GM19351 (cell line): ENCODE measurements around the gene CHST15.

Source experiments
- ATAC-seq: cut with Tn5 transposase; IDR thresholded peaks from one replicate; pipeline ENCODE4 v1.9.1; 2021; ENCODE audit warnings: mild to moderate bottlenecking, moderate library complexity; ENCODE audit not compliant: unreplicated experiment

The CHST15 gene

GRCh38 chr10:124016804-124017375, 76.5 kb downstream of the CHST15 start:
- no peak for ATAC-seq

DNA sequence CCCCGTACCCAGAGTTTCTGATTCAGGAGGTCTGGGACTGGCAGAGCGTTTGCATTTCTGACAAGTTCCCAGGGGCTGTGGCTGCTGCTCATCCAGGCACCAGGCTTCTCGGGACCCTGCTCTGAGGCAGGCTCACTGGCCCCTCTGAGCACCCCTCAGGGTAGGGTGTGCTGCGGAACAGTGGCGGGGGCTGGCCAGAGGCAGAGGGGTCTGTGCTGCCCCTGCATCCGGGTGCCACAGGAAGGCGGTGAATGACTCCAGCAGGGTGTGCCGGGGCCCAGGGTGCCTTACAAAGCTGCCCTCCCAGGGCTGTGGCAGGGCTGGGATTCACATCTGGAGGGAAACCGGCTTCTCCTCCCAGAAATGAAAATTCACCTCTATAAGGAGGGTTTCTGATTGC, 77.4 kb downstream of the CHST15 start:
- ATAC-seq: no peak

- no peak for ATAC-seq
Observed at GRCh38 chr10:124014416-124015154, 78.8 kb downstream of the CHST15 start.

GRCh38 chr10:124013916-124014315, 79.5 kb downstream of the CHST15 start:
- ATAC-seq: no peak

GRCh38 chr10:124012991-124013390, 80.4 kb downstream of the CHST15 start:
- ATAC-seq: no peak

- no peak for ATAC-seq
Observed at GRCh38 chr10:124012583-124012982, 80.8 kb downstream of the CHST15 start.

- ATAC-seq: no peak
Observed at GRCh38 chr10:124012066-124012465, 81.3 kb downstream of the CHST15 start.

DNA sequence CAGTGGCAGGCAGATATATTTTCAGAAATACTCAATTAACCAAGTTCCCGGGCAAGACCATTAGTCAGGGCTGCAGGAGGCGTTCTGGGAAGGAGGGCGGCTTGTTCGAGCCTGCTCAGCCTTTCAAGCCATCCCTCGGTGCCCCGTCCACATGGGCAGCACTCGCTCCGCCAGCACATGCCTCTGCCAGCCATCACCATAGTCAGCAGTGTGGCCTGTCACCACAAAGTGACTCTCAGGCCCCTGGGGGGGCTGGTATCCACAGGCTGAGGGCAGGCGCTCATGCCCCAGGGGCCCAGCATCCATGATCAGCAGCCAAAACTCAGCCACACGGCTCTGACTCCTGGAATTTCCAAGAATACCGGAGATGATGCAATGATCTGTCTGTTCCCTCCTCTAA, 81.9 kb downstream of the CHST15 start:
- ATAC-seq: no peak

GRCh38 chr10:124010563-124011131, 82.8 kb downstream of the CHST15 start:
- no peak for ATAC-seq

- no peak for ATAC-seq
Observed at GRCh38 chr10:124010024-124010423, 83.4 kb downstream of the CHST15 start.

GRCh38 chr10:124009231-124010015, 84.0 kb downstream of the CHST15 start:
- ATAC-seq: no peak

- ATAC-seq: no peak
Observed at GRCh38 chr10:124008681-124009080, 84.7 kb downstream of the CHST15 start.

GRCh38 chr10:124008187-124008586, 85.2 kb downstream of the CHST15 start:
- ATAC-seq: no peak

DNA sequence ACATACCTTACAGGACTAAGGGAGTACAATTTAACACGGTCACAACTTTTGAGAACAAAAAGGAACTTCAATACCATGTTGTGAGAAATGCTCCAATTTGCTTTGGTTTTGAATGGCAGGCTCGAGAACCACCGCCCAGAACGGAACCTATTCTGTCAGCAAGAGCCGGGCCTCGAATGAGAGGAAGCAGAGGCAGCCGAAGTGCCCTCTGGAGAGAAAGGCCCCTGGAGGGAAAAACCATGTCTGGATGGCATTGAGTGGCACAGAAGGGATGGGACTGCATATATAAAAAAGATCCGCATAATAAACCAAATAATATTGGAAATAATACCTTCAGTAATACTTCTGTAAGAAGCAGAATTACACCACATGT, 85.6 kb downstream of the CHST15 start:
- ATAC-seq: no peak

GRCh38 chr10:124007102-124007772, 86.2 kb downstream of the CHST15 start:
- no peak for ATAC-seq

GRCh38 chr10:124006526-124006925, 86.9 kb downstream of the CHST15 start:
- ATAC-seq: no peak

GRCh38 chr10:124005991-124006392, 87.4 kb downstream of the CHST15 start:
- ATAC-seq: no peak

GRCh38 chr10:124005091-124005490, 88.3 kb downstream of the CHST15 start:
- no peak for ATAC-seq

DNA sequence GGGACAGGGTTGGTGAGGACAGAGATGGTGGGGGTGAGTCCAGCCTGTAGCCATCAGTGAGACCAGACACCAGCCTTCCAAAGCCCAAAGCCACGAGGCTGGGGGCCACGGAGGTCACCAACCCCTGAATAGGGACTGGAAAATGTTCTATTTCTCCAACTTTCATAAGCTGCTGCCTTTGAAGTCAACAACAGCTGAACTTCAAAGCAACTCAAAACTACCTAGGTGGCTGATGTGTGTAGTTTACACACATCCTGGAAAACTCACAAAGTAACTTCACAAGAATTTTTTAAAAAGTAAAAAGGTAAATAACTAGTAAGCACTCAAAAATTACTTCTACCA, 88.8 kb downstream of the CHST15 start:
- ATAC-seq: no peak

DNA sequence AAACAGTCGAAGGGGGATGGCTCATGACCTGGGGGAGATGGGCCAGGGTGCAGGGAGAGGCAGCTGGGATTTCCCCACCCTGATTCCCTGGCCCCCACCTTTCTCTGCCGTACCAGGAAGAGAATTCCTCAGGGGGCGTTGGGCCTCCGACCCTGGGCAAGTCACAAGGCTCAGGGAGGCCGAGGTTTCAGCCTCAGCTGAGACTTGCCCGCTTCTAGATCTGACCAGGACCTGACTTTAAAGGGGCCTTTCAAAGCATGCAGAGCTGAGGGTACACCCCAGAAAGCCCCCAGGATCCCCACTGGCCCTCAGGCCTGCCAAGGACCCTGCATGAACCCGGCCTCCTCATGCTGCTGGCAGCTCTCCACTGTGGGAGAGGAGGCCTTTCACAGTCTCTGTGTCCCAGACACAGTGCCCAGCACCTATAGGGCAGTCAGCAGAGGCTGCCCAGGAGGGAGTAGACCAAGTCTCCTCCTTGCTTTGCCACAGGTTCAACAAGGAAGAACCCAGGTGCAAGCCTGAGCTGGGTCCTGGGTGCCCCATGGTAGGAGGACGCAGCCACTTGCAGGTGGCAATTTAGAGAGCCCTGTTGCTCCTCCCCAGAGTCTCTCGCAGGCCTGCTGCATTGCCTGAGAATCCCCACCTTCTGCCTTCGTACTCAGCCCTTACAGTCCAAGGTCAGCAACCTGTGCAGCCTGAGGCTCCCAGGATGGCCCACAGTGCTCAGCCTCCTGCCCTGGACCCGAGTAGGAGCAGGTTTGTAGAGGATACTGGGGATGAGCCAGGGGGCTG, 89.3 kb downstream of the CHST15 start:
- ATAC-seq: no peak
